HepG2 (cell line): ENCODE results near the gene ZAR1L.

Source experiments
- EZH2 ChIP-seq: conservative IDR thresholded peaks from 2 replicates; pipeline ENCODE4 v1.6.1; 2012; ENCODE audit warnings: mild to moderate bottlenecking, low read depth, low read length, moderate library complexity
- KDM1A ChIP-seq: IDR thresholded peaks from 2 replicates; pipeline ENCODE4 v1.6.1; 2016; ENCODE audit warnings: missing compliant biosample characterization
- POLR2A ChIP-seq, 2 experiments: IDR thresholded peaks; 2 replicates each; pipeline ENCODE4 v1.6.1; 2011; ENCODE audit warnings: low read depth in 2 of 2, low read length in 2 of 2, mild to moderate bottlenecking in 1 of 2, moderate library complexity in 1 of 2; ENCODE audit not compliant: insufficient read depth in 1 of 2
- SUZ12 ChIP-seq: fragments of 150-350 bp; IDR thresholded peaks from 2 replicates; pipeline ENCODE4 v1.6.1; 2014; ENCODE audit warnings: low read depth, low read length
- YY1 ChIP-seq: IDR thresholded peaks from 2 replicates; pipeline ENCODE4 v1.6.1; 2011; ENCODE audit warnings: low read length, low read depth, moderate library complexity, mild to moderate bottlenecking; ENCODE audit not compliant: insufficient read depth, insufficient replicate concordance
- TF ChIP-seq, protein P1 (sequence below): sonication (generic); formaldehyde crosslinking; IDR thresholded peaks from 2 replicates; pipeline ENCODE4 v1.5.0; 2020; ENCODE audit warnings: mild to moderate bottlenecking, missing genetic modification reagents, moderate library complexity

DNA sequence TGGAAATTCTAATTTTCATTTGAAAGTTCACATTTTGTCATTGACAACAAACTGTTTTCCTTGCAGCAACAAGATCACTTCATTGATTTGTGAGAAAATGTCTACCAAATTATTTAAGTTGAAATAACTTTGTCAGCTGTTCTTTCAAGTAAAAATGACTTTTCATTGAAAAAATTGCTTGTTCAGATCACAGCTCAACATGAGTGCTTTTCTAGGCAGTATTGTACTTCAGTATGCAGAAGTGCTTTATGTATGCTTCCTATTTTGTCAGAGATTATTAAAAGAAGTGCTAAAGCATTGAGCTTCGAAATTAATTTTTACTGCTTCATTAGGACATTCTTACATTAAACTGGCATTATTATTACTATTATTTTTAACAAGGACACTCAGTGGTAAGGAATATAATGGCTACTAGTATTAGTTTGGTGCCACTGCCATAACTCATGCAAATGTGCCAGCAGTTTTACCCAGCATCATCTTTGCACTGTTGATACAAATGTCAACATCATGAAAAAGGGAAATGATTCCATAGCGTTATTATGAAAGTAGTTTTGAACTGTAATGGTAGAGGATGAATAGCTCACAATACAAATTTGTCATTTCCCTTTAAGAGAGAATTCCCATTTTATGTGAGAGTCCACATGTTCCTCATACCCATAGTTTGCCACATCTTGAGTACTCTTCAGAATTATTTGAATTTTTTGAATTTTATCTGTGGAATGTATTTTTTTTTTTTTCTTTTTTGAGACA, 2.7 kb upstream of the ZAR1L start:
- no peak for TF ChIP-seq POLR2A (IDR thresholded peaks at IDR 0.05; ENCODE audit: insufficient read depth in 1 of 2, low read depth in 2 of 2, low read length in 2 of 2)
- TF ChIP-seq, protein P1, sequence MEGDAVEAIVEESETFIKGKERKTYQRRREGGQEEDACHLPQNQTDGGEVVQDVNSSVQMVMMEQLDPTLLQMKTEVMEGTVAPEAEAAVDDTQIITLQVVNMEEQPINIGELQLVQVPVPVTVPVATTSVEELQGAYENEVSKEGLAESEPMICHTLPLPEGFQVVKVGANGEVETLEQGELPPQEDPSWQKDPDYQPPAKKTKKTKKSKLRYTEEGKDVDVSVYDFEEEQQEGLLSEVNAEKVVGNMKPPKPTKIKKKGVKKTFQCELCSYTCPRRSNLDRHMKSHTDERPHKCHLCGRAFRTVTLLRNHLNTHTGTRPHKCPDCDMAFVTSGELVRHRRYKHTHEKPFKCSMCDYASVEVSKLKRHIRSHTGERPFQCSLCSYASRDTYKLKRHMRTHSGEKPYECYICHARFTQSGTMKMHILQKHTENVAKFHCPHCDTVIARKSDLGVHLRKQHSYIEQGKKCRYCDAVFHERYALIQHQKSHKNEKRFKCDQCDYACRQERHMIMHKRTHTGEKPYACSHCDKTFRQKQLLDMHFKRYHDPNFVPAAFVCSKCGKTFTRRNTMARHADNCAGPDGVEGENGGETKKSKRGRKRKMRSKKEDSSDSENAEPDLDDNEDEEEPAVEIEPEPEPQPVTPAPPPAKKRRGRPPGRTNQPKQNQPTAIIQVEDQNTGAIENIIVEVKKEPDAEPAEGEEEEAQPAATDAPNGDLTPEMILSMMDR (CRISPR knock-in tag): no peak
- no peak for TF ChIP-seq EZH2
- TF ChIP-seq YY1: no peak
- TF ChIP-seq KDM1A (CRISPR knock-in tag): no peak
- TF ChIP-seq SUZ12: no peak
